ENCODE results near the gene ZP3.
"Not testable (repeated sequence)": the region's sequence is repeated elsewhere in the genome, so short reads cannot be mapped to it uniquely, and the experiment has no call there.

The ZP3 gene

GRCh38 chr7:76443846-76444245 lies 19.1 kb downstream of the ZP3 start:
- DNase-seq: not testable (repeated sequence)

GRCh38 chr7:76445577-76446008 lies 20.8 kb downstream of the ZP3 start:
- not testable (repeated sequence) for DNase-seq

DNA sequence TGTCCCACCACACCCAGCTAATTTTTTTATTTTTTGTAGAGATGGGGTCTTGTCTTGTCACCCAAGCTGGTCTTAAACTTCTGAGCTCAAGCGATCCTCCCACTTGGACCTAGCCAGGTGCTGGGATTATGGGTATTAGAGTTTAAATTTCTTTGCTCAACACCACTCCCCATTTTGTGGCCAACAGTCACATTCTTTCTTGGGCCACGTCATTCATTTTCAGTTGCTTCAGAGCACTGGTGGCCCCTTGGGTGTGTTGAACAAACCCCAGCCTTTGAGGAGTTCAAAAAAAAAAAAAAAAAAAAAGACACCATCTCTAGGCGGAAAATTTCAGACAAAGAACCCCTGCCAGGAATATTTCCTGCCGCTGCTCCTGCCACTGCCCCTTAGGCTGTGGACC lies 32.3 kb downstream of the ZP3 start:
- DNase-seq: not testable (repeated sequence)

- not testable (repeated sequence) for DNase-seq
These were observed 33.8 kb downstream of the ZP3 start for GRCh38 chr7:76458504-76458903.

- not testable (repeated sequence) for DNase-seq
These were observed 36.0 kb downstream of the ZP3 start for GRCh38 chr7:76460767-76461166.

DNA sequence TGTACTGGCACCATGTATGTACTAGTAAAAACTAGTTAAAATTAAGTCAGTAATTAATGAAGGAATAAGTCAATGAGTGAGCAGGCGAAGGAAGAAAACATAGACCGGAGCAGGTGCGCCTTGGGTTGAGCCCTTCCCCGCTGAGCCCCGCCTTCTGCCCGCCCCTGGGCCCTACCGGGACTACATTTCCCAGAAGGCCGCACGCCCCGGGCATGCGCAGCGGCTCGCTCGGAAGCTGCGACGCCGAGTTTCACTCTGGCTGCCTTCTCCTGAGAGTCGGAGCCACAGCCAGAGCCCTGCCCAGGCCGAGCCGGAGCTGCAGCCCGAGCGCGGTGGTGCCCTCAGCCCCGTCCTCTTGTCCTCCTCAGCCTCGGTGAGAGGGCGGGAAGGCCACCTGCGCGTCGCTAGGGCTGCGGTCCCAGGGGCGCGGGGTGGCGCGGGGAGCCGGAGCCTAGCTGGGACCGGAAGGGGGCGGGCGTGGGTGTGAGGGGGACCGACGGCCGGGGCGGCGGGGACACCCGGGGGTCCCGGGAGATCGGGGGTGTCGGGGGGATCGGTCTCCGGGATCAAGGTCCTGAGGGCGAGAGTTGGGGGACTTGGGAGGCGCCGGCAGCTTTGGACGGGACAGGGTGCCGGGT lies 36.8 kb downstream of the ZP3 start, which contains the start of gene DTX2:
TSS of gene DTX2 (plus strand) at position 246 of the 638 bp plus-strand sequence. CDS start 18,801 bp downstream, outside the sequence.
- DNase-seq: not testable (repeated sequence)

DNA sequence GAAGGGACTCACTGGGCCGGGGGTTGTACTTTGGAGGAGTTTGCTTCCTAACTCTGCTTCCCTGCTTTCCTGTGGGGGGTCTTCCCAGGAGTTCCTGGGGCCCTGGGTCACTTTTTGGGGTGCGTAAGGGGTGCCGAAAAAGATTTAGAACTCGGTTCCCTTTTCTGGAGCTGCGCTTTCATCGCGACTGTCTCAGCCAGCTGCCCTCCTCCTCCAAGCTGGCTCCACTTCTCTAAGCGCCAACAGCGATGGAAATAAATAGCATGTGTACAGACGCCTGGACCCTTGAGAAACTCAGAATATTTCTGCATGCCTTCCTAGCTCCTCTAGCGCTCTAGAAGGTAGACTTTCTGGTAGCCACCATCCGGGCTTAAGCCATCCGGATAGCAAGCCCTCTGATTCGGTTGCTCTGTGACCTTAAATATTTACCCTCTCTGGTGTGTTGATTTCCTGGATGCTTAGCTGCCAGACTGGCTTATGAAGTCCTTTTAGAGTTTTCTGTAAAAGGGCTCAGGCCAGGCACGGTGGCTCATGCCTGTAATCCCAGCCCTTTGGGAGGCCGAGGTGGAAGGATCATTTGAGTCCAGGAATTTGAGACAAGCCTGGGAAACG lies 37.6 kb downstream of the ZP3 start:
- not testable (repeated sequence) for DNase-seq

GRCh38 chr7:76464959-76465358 lies 40.2 kb downstream of the ZP3 start:
- DNase-seq: not testable (repeated sequence)

- DNase-seq: not testable (repeated sequence)
These were observed 41.2 kb downstream of the ZP3 start for GRCh38 chr7:76465950-76466349.

DNA sequence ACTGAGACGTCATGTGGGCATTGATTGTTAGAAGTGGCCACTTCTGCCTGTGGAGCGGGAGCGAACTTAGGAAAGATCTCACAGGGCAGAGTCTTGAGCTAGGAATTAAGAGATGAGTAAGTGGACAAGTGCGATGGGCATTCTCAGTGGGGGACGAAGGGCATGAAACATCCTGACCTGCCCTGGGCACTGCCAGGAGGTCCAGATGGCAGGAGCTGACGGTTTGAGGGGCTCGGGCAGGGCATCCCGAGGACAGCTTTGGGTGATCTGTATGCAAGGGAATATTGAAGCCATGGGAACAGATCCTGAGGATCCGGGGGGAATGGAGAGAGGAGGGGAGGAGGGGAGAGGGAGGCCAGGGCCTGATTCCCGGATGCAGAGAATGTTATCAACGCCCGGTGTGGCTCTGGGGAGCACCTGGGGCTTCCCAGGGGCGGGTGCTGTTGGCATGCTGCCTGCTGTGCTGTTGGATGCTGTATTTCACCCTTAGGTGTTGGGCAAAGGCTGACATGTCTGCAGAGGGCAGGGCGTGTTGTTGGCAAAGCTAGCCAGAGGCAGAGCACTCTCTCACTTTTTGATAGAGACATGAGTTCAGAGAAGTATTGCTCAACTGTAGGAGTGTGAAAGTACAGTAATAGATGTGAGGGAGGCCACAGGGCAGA lies 43.1 kb downstream of the ZP3 start:
- not testable (repeated sequence) for DNase-seq

DNA sequence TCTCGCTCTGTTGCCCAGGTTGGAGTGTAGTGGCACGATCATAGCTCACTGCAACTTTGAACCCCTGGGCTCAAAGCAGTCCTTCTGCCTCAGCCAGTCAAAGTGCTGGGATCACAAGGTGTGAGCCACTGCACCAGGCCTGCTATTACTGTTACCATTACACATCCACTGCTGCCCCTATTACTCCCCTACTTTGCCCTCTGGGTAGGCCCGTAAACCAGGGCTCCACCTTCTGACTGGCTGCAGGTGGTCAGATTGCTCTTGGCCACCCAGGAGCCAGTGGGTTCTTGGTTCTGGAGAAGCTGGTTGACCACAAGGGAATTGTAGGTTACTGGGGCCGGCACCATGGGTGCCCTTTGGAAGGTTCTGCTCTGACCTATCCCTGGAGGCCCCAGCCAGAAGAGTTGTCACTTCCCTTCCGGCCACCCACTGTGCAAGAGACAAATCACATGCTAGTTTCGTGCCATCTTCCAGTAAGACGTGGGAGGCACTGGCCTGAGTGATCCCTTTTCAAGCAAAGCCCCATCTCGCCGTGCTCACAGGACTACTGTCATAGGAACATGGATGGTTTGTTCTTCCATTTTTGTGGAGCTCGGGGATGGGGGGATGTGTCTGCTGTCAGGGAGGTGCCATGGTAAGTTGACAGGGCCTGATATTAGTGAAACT lies 46.9 kb downstream of the ZP3 start:
- DNase-seq: not testable (repeated sequence)

DNA sequence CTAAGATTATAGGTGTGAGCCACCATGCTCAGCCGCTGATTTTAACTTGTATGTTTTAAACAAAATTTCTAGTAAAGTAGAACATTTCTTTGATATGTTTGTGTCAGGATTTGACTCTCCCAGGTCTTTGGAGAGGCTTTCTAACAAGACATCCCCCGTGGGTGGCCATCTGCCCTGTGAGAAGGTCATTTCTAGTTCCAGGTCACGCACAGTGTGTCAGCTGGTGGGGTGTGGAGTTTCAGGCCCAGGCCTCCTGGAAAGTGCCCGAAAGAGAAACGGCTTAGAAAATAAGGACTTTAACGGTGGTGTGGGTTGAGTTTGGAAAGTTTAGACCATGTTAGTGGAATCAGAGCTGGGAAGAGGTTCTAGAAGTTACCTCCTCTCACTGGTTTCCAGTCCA lies 48.3 kb downstream of the ZP3 start:
- DNase-seq: not testable (repeated sequence)

DNA sequence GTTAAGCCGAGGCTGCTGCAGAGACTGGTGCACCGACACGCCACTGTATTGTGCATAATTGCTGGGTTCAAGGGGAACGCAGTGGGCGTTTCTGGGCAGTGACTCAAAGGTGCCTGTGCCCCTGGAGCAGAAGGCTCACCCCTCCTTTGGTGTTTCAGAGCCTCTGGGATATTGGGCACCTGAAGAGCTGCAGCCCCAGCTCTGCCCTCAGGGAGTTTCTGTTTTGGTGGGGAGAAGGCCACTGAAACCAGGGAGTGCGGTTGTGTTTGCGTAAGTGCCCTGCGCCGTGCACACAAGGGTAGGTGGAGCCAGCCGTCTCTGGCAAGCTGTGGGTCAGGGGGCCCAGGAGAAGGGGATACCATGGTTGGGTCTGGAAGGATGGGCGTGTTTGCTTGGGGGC lies 51.5 kb downstream of the ZP3 start:
- not testable (repeated sequence) for DNase-seq

DNA sequence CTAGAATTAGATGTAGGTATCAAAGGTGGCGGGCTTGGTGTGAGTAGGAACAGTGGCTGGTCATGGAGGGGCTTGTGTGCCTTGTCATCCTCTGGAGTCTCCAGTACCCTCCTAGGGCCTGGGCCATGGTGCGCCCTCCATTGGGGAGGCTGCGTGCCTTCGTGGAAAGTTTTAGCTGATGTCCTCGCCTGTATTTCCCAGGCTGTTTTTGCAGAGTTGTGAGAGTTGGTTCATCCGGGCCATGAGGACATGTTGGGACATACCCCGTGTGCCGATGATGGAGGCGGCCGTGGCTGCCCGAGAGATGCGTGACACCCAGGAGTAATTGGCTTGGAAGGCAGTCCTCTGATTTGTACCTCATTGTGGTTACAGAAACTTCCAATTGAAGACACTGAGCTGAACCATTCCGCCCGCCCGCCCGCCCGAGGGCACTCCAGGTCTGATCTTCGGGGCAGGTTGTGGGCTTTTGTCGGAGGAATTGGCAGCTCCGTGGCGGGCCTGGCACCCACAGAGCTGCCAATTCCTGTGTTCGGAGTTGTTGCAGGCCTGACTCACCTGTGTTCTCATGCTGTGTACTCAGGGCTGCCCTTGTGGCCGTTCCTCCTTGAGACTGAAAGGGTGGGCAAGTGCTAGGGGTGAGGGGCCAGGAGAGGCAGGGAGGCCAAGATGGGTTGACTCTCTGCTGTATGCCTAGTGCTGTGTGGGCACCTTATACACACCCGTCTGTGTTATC lies 52.2 kb downstream of the ZP3 start:
- not testable (repeated sequence) for DNase-seq

GRCh38 chr7:76479628-76480027 lies 54.9 kb downstream of the ZP3 start:
- not testable (repeated sequence) for DNase-seq

- DNase-seq: not testable (repeated sequence)
These were observed 55.9 kb downstream of the ZP3 start for GRCh38 chr7:76480403-76481253.

DNA sequence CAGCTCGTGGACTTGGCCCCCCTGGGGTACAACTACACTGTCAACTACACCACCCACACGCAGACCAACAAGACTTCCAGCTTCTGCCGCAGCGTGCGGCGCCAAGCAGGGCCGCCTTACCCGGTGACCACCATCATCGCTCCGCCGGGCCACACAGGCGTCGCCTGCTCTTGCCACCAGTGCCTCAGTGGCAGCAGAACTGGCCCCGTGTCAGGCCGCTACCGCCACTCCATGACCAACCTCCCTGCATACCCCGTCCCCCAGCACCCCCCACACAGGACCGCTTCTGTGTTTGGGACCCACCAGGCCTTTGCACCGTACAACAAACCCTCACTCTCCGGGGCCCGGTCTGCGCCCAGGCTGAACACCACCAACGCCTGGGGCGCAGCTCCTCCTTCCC lies 57.9 kb downstream of the ZP3 start:
- not testable (repeated sequence) for DNase-seq

- DNase-seq: not testable (repeated sequence)
These were observed 58.3 kb downstream of the ZP3 start for GRCh38 chr7:76483081-76483480.

DNA sequence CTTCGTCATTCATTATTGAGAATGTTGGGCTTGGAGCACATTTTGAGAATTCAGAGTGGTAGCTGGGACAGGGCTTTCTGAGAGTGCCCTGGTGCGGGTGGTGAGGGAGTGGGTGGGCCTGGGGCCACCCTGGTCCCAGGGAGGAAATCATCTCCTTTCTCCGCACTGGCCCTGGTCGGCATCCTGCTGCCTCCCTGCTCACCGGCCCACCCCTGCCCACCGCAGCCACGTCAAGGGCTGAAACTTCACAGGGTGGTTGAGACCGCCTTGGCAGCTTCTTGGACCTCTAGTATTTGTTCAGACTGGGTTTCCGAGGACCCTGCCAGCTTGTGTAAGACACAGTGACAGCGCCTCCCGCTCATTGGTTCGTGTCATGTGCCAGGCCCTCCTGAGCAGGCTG lies 59.7 kb downstream of the ZP3 start:
- DNase-seq: not testable (repeated sequence)

DNA sequence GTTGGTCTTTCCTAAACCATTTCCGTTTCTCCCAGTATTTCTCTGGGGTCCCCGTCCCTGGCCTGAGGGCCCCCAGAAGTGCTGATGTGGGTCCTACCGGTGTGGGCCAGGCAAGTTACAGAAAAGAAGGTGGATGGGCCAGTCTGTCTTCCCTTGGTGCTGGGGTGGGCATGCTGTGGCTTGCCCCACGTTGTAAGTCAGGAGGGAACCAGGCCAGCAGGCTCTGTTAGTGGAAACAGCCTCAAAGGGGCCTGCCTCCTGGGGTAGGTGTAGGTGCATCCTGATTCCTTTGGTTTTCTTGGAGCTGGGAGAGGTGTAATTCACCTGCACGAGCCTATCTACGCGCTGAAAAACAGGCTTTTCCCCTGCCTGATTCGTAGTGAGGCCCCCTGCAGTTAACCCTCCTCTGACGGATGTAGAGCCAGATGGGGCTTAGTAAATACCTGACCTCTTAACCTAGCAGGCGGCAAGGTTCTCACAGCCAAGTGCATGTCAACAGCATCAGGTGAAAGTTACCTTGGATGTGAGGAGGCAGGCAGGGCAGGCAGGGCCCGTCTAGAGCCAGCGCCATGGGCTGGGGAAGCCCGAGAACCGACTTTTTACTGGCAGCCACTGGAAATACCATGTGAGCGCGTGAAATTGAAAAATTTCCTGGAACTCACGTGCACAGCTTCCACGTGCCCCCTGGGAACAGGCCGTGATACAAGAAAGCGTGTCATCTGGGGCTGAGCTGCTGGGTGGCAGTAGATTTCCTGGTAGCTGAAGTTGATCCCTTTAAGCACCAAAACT lies 61.3 kb downstream of the ZP3 start:
- DNase-seq: not testable (repeated sequence)

DNA sequence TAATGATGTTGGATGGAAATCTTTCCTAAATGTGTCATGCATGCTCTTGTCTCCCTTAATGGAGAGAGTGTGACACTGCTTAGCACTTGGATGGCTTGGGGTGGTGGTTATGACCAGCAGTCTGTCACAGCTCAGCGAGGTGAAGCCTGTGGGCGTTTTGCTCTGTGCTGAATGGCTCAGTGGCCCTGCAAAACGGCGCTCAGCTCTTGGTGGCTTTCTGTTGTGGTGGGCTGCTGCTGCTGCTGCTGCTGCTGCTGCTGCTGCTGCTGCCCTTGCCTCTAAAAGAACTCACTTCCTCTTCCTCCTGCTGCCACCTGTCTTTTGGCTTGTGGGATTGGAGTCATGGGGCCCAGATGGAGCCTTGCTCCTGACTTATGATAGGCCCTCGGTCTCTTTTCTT lies 61.9 kb downstream of the ZP3 start:
- not testable (repeated sequence) for DNase-seq
